Skin epidermis (tissue), 12 donors: ENCODE results near the gene PCDHA11.
"Not testable (repeated sequence)": the region's sequence is repeated elsewhere in the genome, so short reads cannot be mapped to it uniquely, and the experiment has no call there.

ENCODE experiments used
- H3K27ac ChIP-seq, 21 experiments: fragments of 200-600 bp; sonication (generic) in 11 of 21; one replicate each; pipeline ENCODE4 v1.5.0; 2020; ENCODE audit warnings: mild to moderate bottlenecking in 3 of 21, inconsistent platforms in 2 of 21, moderate library complexity in 2 of 21
- H3K4me3 ChIP-seq, 7 experiments: fragments of 200-600 bp; sonication (generic) in 2 of 7; one replicate each; pipeline ENCODE4 v1.5.0; 2020; ENCODE audit warnings: inconsistent platforms in 2 of 7, mild to moderate bottlenecking in 2 of 7, moderate library complexity in 1 of 7

PCDHA11 gene

GRCh38 chr5:140868721-140869554, at the start of gene PCDHA11:
Gene PCDHA11, plus strand, starts transcription at chr5:140868957. Its CDS starts 147 bp downstream, at chr5:140869104.
- H3K4me3 ChIP-seq: no peak within 1 kb of the TSS
- no peak within 1 kb of the TSS for H3K27ac ChIP-seq

- Histone ChIP-seq H3K4me3 (peak within 1 kb of the TSS in 1 of 7 experiments; percentile 12), H3K27ac (no peak within 1 kb of the TSS)
Observed at GRCh38 chr5:140821375-140822280, 47.1 kb upstream of the PCDHA11 start, which contains the start of gene PCDHA5. Gene PCDHA5, plus strand, starts transcription at chr5:140821613.

DNA sequence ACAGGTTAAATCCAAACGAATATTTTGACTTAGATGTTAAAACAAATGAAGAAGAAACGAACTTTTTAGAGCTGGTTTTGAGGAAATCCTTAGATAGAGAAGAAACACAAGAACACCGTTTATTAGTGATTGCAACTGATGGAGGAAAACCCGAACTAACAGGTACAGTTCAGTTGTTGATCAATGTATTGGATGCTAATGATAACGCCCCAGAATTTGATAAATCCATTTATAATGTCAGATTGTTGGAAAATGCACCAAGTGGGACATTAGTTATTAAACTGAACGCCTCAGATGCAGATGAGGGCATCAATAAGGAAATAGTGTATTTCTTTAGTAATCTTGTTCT, 46.5 kb upstream of the PCDHA11 start:
- H3K4me3 ChIP-seq: no peak overlapping the region

DNA sequence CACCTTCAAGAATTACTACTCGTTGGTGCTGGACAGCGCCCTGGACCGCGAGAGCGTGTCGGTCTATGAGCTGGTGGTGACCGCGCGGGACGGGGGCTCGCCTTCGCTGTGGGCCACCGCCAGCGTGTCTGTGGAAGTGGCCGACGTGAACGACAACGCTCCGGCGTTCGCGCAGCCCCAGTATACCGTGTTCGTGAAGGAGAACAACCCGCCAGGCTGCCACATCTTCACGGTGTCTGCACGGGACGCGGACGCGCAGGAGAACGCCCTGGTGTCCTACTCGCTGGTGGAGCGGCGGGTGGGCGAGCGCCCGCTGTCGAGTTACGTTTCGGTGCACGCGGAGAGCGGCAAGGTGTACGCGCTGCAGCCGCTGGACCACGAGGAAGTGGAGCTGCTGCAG, 45.8 kb upstream of the PCDHA11 start:
- H3K4me3 ChIP-seq, H3K27ac ChIP-seq: not testable (repeated sequence)

More for the DNA sequence above, 46.5 kb upstream of the PCDHA11 start:
- H3K27ac ChIP-seq: no peak overlapping the region

DNA sequence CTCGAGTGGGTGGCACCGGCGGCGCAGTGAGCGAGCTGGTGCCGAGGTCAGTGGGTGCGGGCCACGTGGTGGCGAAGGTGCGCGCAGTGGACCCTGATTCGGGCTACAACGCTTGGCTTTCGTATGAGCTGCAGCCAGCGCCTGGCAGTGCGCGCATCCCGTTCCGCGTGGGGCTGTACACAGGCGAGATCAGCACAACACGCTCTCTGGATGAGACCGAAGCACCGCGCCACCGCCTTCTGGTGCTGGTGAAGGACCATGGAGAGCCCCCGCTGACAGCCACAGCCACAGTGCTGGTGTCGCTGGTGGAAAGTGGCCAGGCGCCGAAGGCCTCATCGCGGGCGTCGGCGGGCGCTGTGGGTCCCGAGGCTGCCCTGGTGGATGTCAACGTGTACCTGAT, 45.3 kb upstream of the PCDHA11 start:
- Histone ChIP-seq H3K4me3 (no peak overlapping the region), H3K27ac (no peak overlapping the region)

DNA sequence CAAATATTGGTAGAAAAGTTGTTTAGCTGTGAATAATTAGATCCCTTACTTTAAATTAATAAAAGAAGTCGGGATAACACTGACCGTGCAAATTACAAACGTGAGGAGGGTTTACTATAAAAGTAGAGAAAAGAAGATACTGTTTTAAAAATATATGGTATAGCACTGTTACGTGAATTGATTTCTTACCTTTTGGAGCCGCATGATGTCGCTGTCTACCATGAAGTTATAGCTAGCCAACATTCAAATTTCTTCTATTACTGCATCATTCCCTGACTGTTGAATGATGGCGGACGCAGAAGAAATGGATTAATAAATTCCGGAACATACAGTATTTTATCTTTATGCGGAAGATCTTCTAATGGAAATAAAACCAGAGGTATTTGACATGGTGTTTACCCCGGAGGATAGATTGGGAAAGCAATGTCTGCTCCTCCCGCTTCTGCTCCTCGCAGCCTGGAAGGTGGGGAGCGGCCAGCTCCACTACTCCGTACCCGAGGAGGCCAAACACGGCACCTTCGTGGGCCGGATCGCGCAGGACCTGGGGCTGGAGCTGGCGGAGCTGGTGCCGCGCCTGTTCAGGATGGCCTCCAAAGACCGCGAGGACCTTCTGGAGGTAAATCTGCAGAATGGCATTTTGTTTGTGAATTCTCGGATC, 40.9 kb upstream of the PCDHA11 start, which contains the start of gene PCDHA6:
Gene PCDHA6, plus strand, starts transcription at position 257 of the 658 bp plus-strand sequence. Its CDS starts 132 bp downstream, at position 389.
- Histone ChIP-seq H3K4me3 (no peak within 1 kb of the TSS), H3K27ac (no peak within 1 kb of the TSS)

- Histone ChIP-seq H3K27ac (no peak overlapping the region), H3K4me3 (no peak overlapping the region)
Observed at GRCh38 chr5:140828362-140828737, 40.4 kb upstream of the PCDHA11 start.

DNA sequence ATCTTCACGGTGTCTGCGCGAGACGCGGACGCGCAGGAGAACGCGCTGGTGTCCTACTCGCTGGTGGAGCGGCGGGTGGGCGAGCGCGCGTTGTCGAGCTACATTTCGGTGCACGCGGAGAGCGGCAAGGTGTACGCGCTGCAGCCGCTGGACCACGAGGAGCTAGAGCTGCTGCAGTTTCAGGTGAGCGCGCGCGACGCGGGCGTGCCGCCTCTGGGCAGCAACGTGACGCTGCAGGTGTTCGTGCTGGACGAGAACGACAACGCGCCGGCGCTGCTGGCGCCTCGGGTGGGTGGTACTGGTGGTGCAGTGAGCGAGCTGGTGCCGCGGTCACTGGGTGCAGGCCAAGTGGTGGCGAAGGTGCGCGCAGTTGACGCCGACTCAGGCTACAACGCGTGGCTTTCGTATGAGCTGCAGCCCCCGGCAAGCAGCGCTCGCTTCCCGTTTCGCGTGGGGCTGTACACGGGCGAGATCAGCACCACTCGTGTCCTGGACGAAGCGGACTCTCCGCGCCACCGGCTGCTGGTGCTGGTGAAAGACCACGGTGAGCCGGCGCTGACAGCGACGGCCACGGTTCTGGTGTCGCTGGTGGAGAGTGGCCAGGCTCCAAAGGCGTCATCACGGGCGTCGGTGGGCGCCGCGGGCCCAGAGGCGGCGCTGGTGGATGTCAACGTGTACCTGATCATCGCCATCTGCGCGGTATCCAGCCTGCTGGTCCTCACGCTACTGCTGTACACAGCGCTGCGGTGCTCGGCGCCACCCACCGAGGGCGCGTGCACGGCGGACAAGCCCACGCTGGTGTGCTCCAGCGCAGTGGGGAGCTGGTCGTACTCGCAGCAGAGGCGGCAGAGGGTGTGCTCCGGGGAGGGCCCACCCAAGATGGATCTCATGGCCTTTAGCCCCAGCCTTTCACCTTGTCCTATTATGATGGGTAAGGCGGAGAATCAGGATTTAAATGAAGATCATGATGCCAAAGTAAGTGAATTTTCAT, 39.0 kb upstream of the PCDHA11 start:
- H3K4me3 ChIP-seq, H3K27ac ChIP-seq: not testable (repeated sequence)

DNA sequence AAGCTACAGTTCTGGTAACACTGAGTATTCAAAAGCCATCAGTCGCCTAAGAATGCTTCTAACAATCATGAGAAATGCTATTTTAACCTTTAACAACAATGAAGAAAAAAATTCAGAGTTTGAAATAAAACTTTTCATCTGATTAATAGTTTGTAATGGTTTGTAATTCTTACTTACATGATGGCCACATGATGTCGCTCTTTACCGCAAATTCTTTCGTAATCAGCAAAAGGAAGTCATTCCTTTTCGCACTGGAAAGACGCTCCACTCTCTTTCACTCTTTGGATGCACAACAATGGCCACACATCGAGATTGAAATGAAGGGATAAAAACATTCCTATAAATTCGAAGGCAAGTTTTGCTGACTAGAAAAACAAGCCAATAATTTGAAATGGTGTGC, 34.8 kb upstream of the PCDHA11 start, which contains the start of gene PCDHA7:
Gene PCDHA7, plus strand, starts transcription at position 277 of the 400 bp plus-strand sequence. Its CDS starts 115 bp downstream, at position 392.
- no peak within 1 kb of the TSS for H3K27ac ChIP-seq
- no peak within 1 kb of the TSS for H3K4me3 ChIP-seq

GRCh38 chr5:140834439-140835008, 34.2 kb upstream of the PCDHA11 start:
- not testable (repeated sequence) for H3K4me3 ChIP-seq, H3K27ac ChIP-seq

GRCh38 chr5:140835622-140836510, 32.9 kb upstream of the PCDHA11 start:
- Histone ChIP-seq H3K4me3 (no peak overlapping the region), H3K27ac (no peak overlapping the region)

DNA sequence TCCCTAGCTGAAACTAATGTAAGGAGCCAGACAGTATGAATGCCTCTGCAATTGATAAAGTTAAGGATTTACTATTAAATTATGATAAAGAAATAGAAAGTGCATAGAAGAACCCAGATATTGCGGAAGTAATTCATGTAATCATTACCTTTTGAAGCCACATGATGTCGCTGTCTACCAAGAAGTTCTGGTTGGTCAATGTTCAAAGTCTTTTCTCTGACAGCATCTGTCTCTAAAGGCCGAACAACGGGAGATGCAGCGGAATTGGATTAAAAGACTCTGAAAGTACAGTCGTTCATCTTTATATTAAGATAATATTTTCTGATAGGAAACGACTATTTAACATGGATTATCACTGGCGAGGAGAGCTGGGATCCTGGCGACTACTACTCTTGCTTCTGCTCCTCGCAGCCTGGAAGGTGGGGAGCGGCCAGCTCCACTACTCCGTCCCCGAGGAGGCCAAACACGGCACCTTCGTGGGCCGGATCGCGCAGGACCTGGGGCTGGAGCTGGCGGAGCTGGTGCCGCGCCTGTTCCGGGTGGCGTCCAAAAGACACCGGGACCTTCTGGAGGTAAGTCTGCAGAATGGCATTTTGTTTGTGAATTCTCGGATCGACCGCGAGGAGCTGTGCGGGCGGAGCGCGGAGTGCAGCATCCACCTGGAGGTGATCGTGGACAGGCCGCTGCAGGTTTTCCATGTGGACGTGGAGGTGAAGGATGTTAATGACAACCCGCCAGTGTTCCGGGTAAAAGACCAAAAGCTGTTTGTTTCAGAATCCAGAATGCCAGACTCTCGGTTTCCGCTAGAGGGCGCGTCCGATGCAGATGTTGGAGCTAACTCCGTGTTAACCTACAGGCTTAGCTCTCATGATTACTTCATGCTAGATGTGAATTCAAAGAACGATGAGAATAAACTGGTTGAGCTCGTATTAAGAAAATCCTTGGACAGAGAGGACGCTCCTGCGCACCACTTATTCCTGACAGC, 27.5 kb upstream of the PCDHA11 start, which contains the start of gene PCDHA8:
Gene PCDHA8, plus strand, starts transcription at position 210 of the 985 bp plus-strand sequence. Its CDS starts 135 bp downstream, at position 345.
- no peak within 1 kb of the TSS for H3K27ac ChIP-seq
- H3K4me3 ChIP-seq: no peak within 1 kb of the TSS

- no peak overlapping the region for H3K27ac ChIP-seq
- no peak overlapping the region for H3K4me3 ChIP-seq
Observed at GRCh38 chr5:140842798-140843733, 25.7 kb upstream of the PCDHA11 start.

DNA sequence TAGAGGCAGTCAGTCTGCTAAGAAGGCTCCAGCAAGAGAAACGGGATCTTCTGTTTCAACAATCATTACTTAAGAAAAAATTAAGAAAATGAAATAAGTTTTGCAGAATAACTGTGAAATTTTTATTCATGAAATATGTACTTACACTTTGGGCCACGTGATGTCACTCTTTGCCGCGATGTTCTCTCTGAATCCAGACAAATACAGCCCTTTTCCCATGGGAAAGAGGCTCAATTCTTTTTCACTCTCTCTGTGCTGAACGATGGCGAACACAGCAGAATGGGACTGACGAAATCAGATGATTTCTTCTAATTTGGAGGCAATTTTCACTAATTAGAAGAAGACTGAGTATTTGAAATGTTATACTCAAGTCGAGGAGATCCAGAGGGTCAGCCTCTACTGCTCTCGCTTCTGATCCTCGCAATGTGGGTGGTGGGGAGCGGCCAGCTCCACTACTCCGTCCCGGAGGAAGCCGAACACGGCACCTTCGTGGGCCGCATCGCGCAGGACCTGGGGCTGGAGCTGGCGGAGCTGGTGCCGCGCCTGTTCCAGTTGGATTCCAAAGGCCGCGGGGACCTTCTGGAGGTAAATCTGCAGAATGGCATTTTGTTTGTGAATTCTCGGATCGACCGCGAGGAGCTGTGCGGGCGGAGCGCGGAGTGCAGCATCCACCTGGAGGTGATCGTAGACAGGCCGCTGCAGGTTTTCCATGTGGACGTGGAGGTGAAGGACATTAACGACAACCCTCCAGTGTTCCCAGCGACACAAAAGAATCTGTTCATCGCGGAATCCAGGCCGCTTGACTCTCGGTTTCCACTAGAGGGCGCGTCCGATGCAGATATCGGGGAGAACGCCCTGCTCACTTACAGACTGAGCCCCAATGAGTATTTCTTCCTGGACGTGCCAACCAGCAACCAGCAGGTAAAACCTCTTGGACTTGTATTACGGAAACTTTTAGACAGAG, 20.3 kb upstream of the PCDHA11 start, which contains the start of gene PCDHA9:
Gene PCDHA9, plus strand, starts transcription at position 244 of the 964 bp plus-strand sequence. Its CDS starts 114 bp downstream, at position 358.
- H3K4me3 ChIP-seq: not testable (repeated sequence)

More for the DNA sequence above, 20.3 kb upstream of the PCDHA11 start, which contains the start of gene PCDHA9:
- H3K27ac ChIP-seq: not testable (repeated sequence)
